HUDEP-2 (cell line): ENCODE results near the gene ABHD2.
A peak's percentile ranks its signal among the peaks of the same experiment; 100 is the strongest.

Experiments used
- DNase-seq, 76 experiments: peaks; one replicate each; lab custom pipeline; 2025; ENCODE audit not compliant: unreplicated experiment in 76 of 76; lab: John Stamatoyannopoulos, UW

Gene ABHD2

GRCh38 chr15:89186803-89187202 lies 98.5 kb downstream of the ABHD2 start:
- no peak for DNase-seq

- no peak for DNase-seq
Observed at GRCh38 chr15:89187301-89187985, 99.2 kb downstream of the ABHD2 start.

- no peak for DNase-seq
Observed at GRCh38 chr15:89187986-89188514, 99.8 kb downstream of the ABHD2 start.

- no peak for DNase-seq
Observed at GRCh38 chr15:89192136-89192535, 103.9 kb downstream of the ABHD2 start.

- no peak for DNase-seq
Observed at GRCh38 chr15:89192766-89193165, 104.5 kb downstream of the ABHD2 start.

GRCh38 chr15:89194608-89195007 lies 106.4 kb downstream of the ABHD2 start:
- DNase-seq, result no peak

GRCh38 chr15:89195836-89196235 lies 107.6 kb downstream of the ABHD2 start:
- no peak for DNase-seq

GRCh38 chr15:89196241-89196640 lies 108.0 kb downstream of the ABHD2 start:
- no peak for DNase-seq

- DNase-seq, result peak in 18 of 76 experiments; percentile 2 to 34 (median 11)
Observed at GRCh38 chr15:89196994-89197393, 108.7 kb downstream of the ABHD2 start.

GRCh38 chr15:89197503-89197971 lies 109.3 kb downstream of the ABHD2 start:
- DNase-seq, result no peak

GRCh38 chr15:89198196-89198595 lies 109.9 kb downstream of the ABHD2 start:
- DNase-seq, result no peak

GRCh38 chr15:89198934-89199333 lies 110.7 kb downstream of the ABHD2 start:
- no peak for DNase-seq

- no peak for DNase-seq
Observed at GRCh38 chr15:89199746-89200145, 111.5 kb downstream of the ABHD2 start.

- no peak for DNase-seq
Observed at GRCh38 chr15:89200182-89200581, 111.9 kb downstream of the ABHD2 start.

GRCh38 chr15:89201465-89202005 lies 113.3 kb downstream of the ABHD2 start:
- no peak for DNase-seq

GRCh38 chr15:89203705-89204273 lies 115.5 kb downstream of the ABHD2 start:
- no peak for DNase-seq

- no peak for DNase-seq
Observed at GRCh38 chr15:89205991-89206585, 117.8 kb downstream of the ABHD2 start.

- peak in 68 of 76 experiments; percentile 14 to 74 (median 55) for DNase-seq
Observed at GRCh38 chr15:89206908-89207331, 118.7 kb downstream of the ABHD2 start.

- no peak for DNase-seq
Observed at GRCh38 chr15:89208256-89208655, 120.0 kb downstream of the ABHD2 start.

- no peak for DNase-seq
Observed at GRCh38 chr15:89209057-89209456, 120.8 kb downstream of the ABHD2 start.

GRCh38 chr15:89211678-89212170 lies 123.5 kb downstream of the ABHD2 start:
- DNase-seq, result no peak
